H1 (cell line): ENCODE data around the gene DPEP1. TPM values are rescaled to one million over a fixed set of nuclear protein-coding genes. Genes with fewer than 3 reads are reported as not detected.

Experiments
- ASH2L ChIP-seq: fragments of 200-600, 300-600 bp; sonication (generic); IDR thresholded peaks from one replicate; pipeline ENCODE4 v1.7.1; 2017; ENCODE audit warnings: low read length
- CBX8 ChIP-seq: fragments of 300-800, 300-1000 bp; sonication (generic); IDR thresholded peaks from 2 replicates; pipeline ENCODE4 v1.7.1; 2016; ENCODE audit warnings: low read depth, low read length, borderline replicate concordance
- CHD7 ChIP-seq: fragments of 300-600 bp; sonication (generic); IDR thresholded peaks from 2 replicates; pipeline ENCODE4 v1.7.1; 2012; ENCODE audit warnings: low read length, moderate library complexity, mild to moderate bottlenecking, inconsistent platforms; ENCODE audit not compliant: insufficient replicate concordance
- HDAC6 ChIP-seq: IDR thresholded peaks from one replicate; pipeline ENCODE4 v1.7.1; 2012; ENCODE audit warnings: low read depth, mild to moderate bottlenecking, inconsistent platforms, low read length, moderate library complexity
- KDM4A ChIP-seq: IDR thresholded peaks from one replicate; pipeline ENCODE4 v1.7.1; 2012; ENCODE audit warnings: low read depth, mild to moderate bottlenecking, moderate library complexity, low read length, inconsistent platforms; ENCODE audit not compliant: severe bottlenecking
- MAFK ChIP-seq: IDR thresholded peaks from 2 replicates; pipeline ENCODE4 v1.6.1; 2012; ENCODE audit warnings: low read depth, mild to moderate bottlenecking, improper control_type of control experiment, low read length
- RAD21 ChIP-seq, 2 experiments: IDR thresholded peaks in 1 of 2; conservative IDR thresholded peaks in 1 of 2; 2 replicates each; pipeline ENCODE4 v1.6.1; 2011; ENCODE audit warnings: low read depth in 2 of 2, low read length in 2 of 2, improper control_type of control experiment in 1 of 2, inconsistent platforms in 1 of 2, mild to moderate bottlenecking in 1 of 2, moderate library complexity in 1 of 2
- SP4 ChIP-seq: IDR thresholded peaks from 2 replicates; pipeline ENCODE4 v1.6.1; 2012; ENCODE audit warnings: low read length, inconsistent platforms
- SRF ChIP-seq: IDR thresholded peaks from 2 replicates; pipeline ENCODE4 v1.6.1; 2011; ENCODE audit warnings: mild to moderate bottlenecking, low read depth, low read length, moderate library complexity
- USF2 ChIP-seq: IDR thresholded peaks from 2 replicates; pipeline ENCODE4 v1.6.1; 2011; ENCODE audit warnings: low read length, improper control_type of control experiment
- polyA plus RNA-seq, 7 experiments: library from polyadenylated mRNA; depleted of rRNA in 3 of 7; stranded (reverse) in 5 of 7; unstranded in 2 of 7; fragments of >200 nt in 5 of 7; fragments of 200-250 nt in 2 of 7; gene quantifications; 1 replicate in 5 of 7; 2 replicates in 1 of 7; 4 replicates in 1 of 7; pipeline versions ENCODE4 v1.2.1 to v1.2.3, GENCODE V29; 2011 to 2013; ENCODE audit warnings: missing spikeins in 2 of 7, mixed read lengths in 2 of 7
- total RNA-seq: library from RNA; stranded (reverse); fragmentation: NEBNext Ultra II Directional; extraction: Animal tissue kit (Norgen Biotek cat#: 25700); gene quantifications from 2 replicates; pipeline ENCODE4 v1.2.1, GENCODE V29; 2021

The DPEP1 gene
- total and polyA plus RNA-seq, 2 of the 8 experiments (the other 6 are each of a cell fraction or from before 2014, with no cell fraction given) = 2.8 to 3.1 TPM

GRCh38 chr16:89574681-89575246, 38.7 kb upstream of the DPEP1 start (continued):
- TF ChIP-seq CHD7 = no peak
- TF ChIP-seq ASH2L = peak; percentile 92
- peak; percentile 71 to 86 for TF ChIP-seq RAD21 (IDR thresholded peaks at IDR 0.05 in 1 of 2, conservative IDR thresholded peaks at IDR 0.05 in 1 of 2; ENCODE audit: low read depth in 2 of 2, low read length in 2 of 2)
- TF ChIP-seq CBX8 = no peak
- peak; percentile 84 for TF ChIP-seq KDM4A
- no peak for TF ChIP-seq SP4
- TF ChIP-seq USF2 = peak; percentile 23; the same call in 1 of the 2 replicates
- no peak for TF ChIP-seq MAFK
- no peak for TF ChIP-seq SRF
- no peak for TF ChIP-seq HDAC6
